Thyroid gland (tissue), 4 donors: ENCODE results near the gene SIM2. TPM values are rescaled to one million over a fixed set of nuclear protein-coding genes. Genes with fewer than 3 reads are reported as not detected.

Source experiments
- DNase-seq, 2 donors: peaks; one replicate each; pipeline ENCODE4 v3.0.0-alpha.2; 2019
- H3K27ac ChIP-seq, 3 donors: fragments of 200-600 bp; sonication (generic); 1 replicate in 2 of 3; 2 replicates in 1 of 3; pipeline ENCODE4 v1.5.1; 2016 to 2019; ENCODE audit warnings: mild to moderate bottlenecking in 1 of 3, moderate library complexity in 1 of 3
- H3K27me3 ChIP-seq: fragments of 200-600 bp; sonication (generic); one replicate; pipeline ENCODE4 v1.5.1; 2019
- H3K36me3 ChIP-seq, 2 donors: fragments of 200-600 bp; sonication (generic); one replicate each; pipeline ENCODE4 v1.5.1; 2016 to 2019
- H3K4me1 ChIP-seq, 2 donors: fragments of 200-600 bp; sonication (generic); one replicate each; pipeline ENCODE4 v1.5.1; 2017 to 2019
- H3K4me3 ChIP-seq, 3 donors: fragments of 200-600 bp; sonication (generic); replicated peaks in 1 of 3; 1 replicate in 2 of 3; 2 replicates in 1 of 3; pipeline ENCODE4 v1.5.1; 2016; ENCODE audit warnings: mild to moderate bottlenecking in 1 of 3
- H3K9me3 ChIP-seq: fragments of 200-600 bp; sonication (generic); one replicate; pipeline ENCODE4 v1.5.1; 2017
- CTCF ChIP-seq, 6 experiments: fragments of 200-600 bp in 3 of 6; fragments of 450-650 bp in 3 of 6; sonication (generic) in 3 of 6; IDR thresholded peaks; one replicate each; pipeline ENCODE4 v1.5.1; 2016 to 2019; ENCODE audit warnings: antibody characterized with exemption in 6 of 6, mild to moderate bottlenecking in 2 of 6, inconsistent platforms in 1 of 6, moderate library complexity in 1 of 6
- POLR2A ChIP-seq, 2 donors: fragments of 450-650 bp; IDR thresholded peaks; one replicate each; pipeline ENCODE4 v1.6.1; 2017; ENCODE audit warnings: antibody characterized with exemption in 2 of 2, mild to moderate bottlenecking in 2 of 2, moderate library complexity in 1 of 2
- WGBS, 2 donors: methylation state at CpG; one replicate each; pipeline ENCODE4 v1.1.5; 2017; 5-methylcytosine and 5-hydroxymethylcytosine counted together
- intact Hi-C: fragments of 100-400 bp; cut with DNase I; formaldehyde crosslinking; loops from one replicate; pipeline ENCODE4 v1.15.1; 2023
- total RNA-seq, 4 donors: library from RNA; depleted of rRNA; stranded (reverse); fragments of >200 nt; gene quantifications; one replicate each; pipeline ENCODE4 v1.2.3, GENCODE V29; 2016

Gene SIM2
- total RNA-seq, 4 donors from 2014 or later, result not detected

GRCh38 chr21:36729310-36729970 is 30.5 kb downstream of the SIM2 start:
- H3K4me3 ChIP-seq, result no peak overlapping the region
- no peak for DNase-seq
- no peaks in the 10 kb centered on the region for H3K27me3 ChIP-seq
- 88 to 95% methylated on average over 18 of the region's 18 CpGs for WGBS, 2 donors
- no peaks in the 10 kb centered on the region for H3K9me3 ChIP-seq
- H3K36me3 ChIP-seq, result no peaks in the 10 kb centered on the region
- TF ChIP-seq CTCF (IDR thresholded peaks at IDR 0.05) (no peak), POLR2A (IDR thresholded peaks at IDR 0.05) (no peak)
- no peak overlapping the region for H3K27ac ChIP-seq
- H3K4me1 ChIP-seq, result no peaks in the 10 kb centered on the region
- intact Hi-C loops, result no loop called here

- Histone ChIP-seq H3K27me3 (no peaks in the 10 kb centered on the region), H3K27ac (no peak overlapping the region), H3K4me3 (no peak overlapping the region), H3K9me3 (no peaks in the 10 kb centered on the region), H3K36me3 (no peaks in the 10 kb centered on the region), H3K4me1 (no peaks in the 10 kb centered on the region)
- intact Hi-C loops, result no loop called here
- DNase-seq, result no peak
- TF ChIP-seq POLR2A (IDR thresholded peaks at IDR 0.05) (no peak), CTCF (IDR thresholded peaks at IDR 0.05) (no peak)
- 64 to 70% methylated on average over 27 to 30 of the region's 30 CpGs for WGBS, 2 donors
Observed at GRCh38 chr21:36730291-36731281, 31.7 kb downstream of the SIM2 start.

GRCh38 chr21:36732217-36732616 is 33.3 kb downstream of the SIM2 start:
- TF ChIP-seq CTCF (IDR thresholded peaks at IDR 0.05) (no peak), POLR2A (IDR thresholded peaks at IDR 0.05) (no peak)
- 78 to 81% methylated on average over 6 to 12 of the region's 14 CpGs for WGBS, 2 donors
- Histone ChIP-seq H3K27me3 (no peaks in the 10 kb centered on the region), H3K4me3 (no peak overlapping the region), H3K36me3 (no peaks in the 10 kb centered on the region), H3K4me1 (no peaks in the 10 kb centered on the region), H3K9me3 (no peaks in the 10 kb centered on the region), H3K27ac (no peak overlapping the region)
- no peak for DNase-seq
- intact Hi-C loops, result no loop called here

GRCh38 chr21:36732761-36733160 is 33.8 kb downstream of the SIM2 start:
- no peak for DNase-seq

More at GRCh38 chr21:36732761-36733160, 33.8 kb downstream of the SIM2 start:
- H3K4me1 ChIP-seq, result no peaks in the 10 kb centered on the region
- intact Hi-C loops, result no loop called here
- WGBS, 2 donors, result 87 to 89% methylated on average over 7 of the region's 7 CpGs
- no peak overlapping the region for H3K27ac ChIP-seq
- no peaks in the 10 kb centered on the region for H3K27me3 ChIP-seq
- no peaks in the 10 kb centered on the region for H3K36me3 ChIP-seq
- no peak overlapping the region for H3K4me3 ChIP-seq
- TF ChIP-seq POLR2A (IDR thresholded peaks at IDR 0.05) (no peak), CTCF (IDR thresholded peaks at IDR 0.05) (no peak)
- no peaks in the 10 kb centered on the region for H3K9me3 ChIP-seq
